Mesendoderm (in vitro differentiated cells): ENCODE results near the gene PROZ.

ENCODE experiments used
- DNase-seq: peaks from one replicate; pipeline ENCODE4 v3.0.0; 2013
- H2AK5ac ChIP-seq: 2 replicates; pipeline ENCODE4 v1.6.1; 2013; ENCODE audit warnings: low read length, inconsistent platforms
- H2BK120ac ChIP-seq: 2 replicates; pipeline ENCODE4 v1.6.1; 2013; ENCODE audit warnings: low read depth, mild to moderate bottlenecking, low read length, moderate library complexity, mixed read lengths
- H2BK15ac ChIP-seq: replicated peaks from 2 replicates; pipeline ENCODE4 v1.6.1; 2013; ENCODE audit warnings: low read depth, mild to moderate bottlenecking, moderate library complexity
- H2BK5ac ChIP-seq: 2 replicates; pipeline ENCODE4 v1.6.1; 2013; ENCODE audit warnings: low read length, inconsistent platforms
- H3K18ac ChIP-seq: 2 replicates; pipeline ENCODE4 v1.6.1; 2013; ENCODE audit warnings: mild to moderate bottlenecking, low read length, mixed read lengths
- H3K23ac ChIP-seq: one replicate; pipeline ENCODE4 v1.6.1; 2013; ENCODE audit warnings: low read length
- H3K27ac ChIP-seq: 2 replicates; pipeline ENCODE4 v1.5.1; 2013; ENCODE audit warnings: low read depth, mild to moderate bottlenecking, inconsistent platforms, low read length, moderate library complexity
- H3K27me3 ChIP-seq: 2 replicates; pipeline ENCODE4 v1.6.1; 2013; ENCODE audit warnings: low read length, control low read depth, mild to moderate bottlenecking, inconsistent platforms; ENCODE audit not compliant: insufficient read depth, poor library complexity
- H3K36me3 ChIP-seq: 2 replicates; pipeline ENCODE4 v1.6.1; 2013; ENCODE audit warnings: low read length, inconsistent platforms; ENCODE audit not compliant: control insufficient read depth, insufficient read depth
- H3K4ac ChIP-seq: one replicate; pipeline ENCODE4 v1.6.1; 2013; ENCODE audit warnings: low read depth, mild to moderate bottlenecking, low read length, moderate library complexity
- H3K4me1 ChIP-seq: 2 replicates; pipeline ENCODE4 v1.6.1; 2013; ENCODE audit warnings: low read depth, low read length, inconsistent platforms; ENCODE audit not compliant: control insufficient read depth
- H3K4me2 ChIP-seq: 2 replicates; pipeline ENCODE4 v1.6.1; 2013; ENCODE audit warnings: low read length
- H3K4me3 ChIP-seq: 2 replicates; pipeline ENCODE4 v1.5.1; 2013; ENCODE audit warnings: mild to moderate bottlenecking, low read length
- H3K56ac ChIP-seq: one replicate; pipeline ENCODE4 v1.6.1; 2013; ENCODE audit warnings: low read length
- H3K79me1 ChIP-seq: 2 replicates; pipeline ENCODE4 v1.6.1; 2013; ENCODE audit warnings: low read length, inconsistent platforms
- H3K79me2 ChIP-seq: 2 replicates; pipeline ENCODE4 v1.6.1; 2013; ENCODE audit warnings: mild to moderate bottlenecking, low read length; ENCODE audit not compliant: control insufficient read depth, insufficient read depth
- H3K9ac ChIP-seq: 2 replicates; pipeline ENCODE4 v1.6.1; 2013; ENCODE audit warnings: low read length, inconsistent platforms
- H4K5ac ChIP-seq: one replicate; pipeline ENCODE4 v1.6.1; 2013; ENCODE audit warnings: low read length
- H4K8ac ChIP-seq: one replicate; pipeline ENCODE4 v1.6.1; 2013; ENCODE audit warnings: low read depth, mild to moderate bottlenecking, control low read depth, low read length, moderate library complexity
- WGBS: extraction: QIAGEN DNeasy Blood & Tissue Kit; methylation state at CpG from one replicate; pipeline ENCODE4 v1.1.7; 2013; ENCODE audit warnings: low lambda C conversion rate, missing lambda C conversion rate; ENCODE audit not compliant: insufficient coverage; ENCODE audit errors: extremely low coverage; 5-methylcytosine and 5-hydroxymethylcytosine counted together

PROZ gene

DNA sequence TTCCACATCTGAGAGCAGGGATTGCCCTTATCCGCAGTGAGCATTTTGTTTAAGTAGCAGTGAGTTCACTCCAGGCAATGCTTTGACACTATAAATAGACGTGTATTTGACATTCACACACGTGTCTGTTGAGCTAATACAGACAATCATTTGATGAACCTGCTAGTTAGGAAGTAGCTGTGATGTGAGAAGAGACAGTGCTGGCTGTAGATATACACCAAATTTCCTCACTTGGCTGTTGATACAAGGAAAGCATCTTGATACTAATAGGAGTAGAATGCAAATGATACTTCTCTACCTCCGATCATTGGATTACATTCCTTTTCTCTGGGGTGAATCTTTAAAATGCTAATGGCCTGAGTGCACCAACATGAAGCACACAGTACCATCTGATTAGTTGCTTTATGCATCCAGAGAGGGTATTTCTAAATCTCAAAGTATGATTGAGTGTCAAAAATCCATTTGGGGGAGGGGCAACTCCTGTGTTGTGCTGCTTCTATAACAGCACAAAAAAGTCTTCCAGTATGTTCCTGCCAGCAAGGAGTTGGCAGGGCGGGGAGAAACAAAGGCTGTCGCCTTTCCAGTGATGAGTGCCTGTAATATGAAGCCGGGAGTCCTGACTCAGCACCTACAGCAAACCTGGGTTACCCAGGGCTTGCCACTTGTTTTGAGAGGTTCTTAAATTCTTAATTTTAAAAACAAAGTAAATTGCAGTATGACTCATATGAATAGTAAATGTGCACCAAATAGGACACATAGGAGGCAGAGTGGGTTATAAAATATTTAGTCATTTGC is 58.0 kb downstream of the PROZ start:
- peak overlapping the region; percentile 34 for H3K56ac ChIP-seq
- no peak overlapping the region for H2AK5ac ChIP-seq
- DNase-seq = peak; percentile 83
- H3K4ac ChIP-seq = no peak overlapping the region
- peak overlapping the region; percentile 3 for H3K9ac ChIP-seq
- WGBS = no CpG with 5 or more reads among the region's 7 CpGs
- H2BK15ac ChIP-seq = no peak overlapping the region
- no peak overlapping the region for H4K5ac ChIP-seq
- no peak overlapping the region for H4K8ac ChIP-seq
- no peaks in the 10 kb centered on the region for H3K27me3 ChIP-seq
- peaks cover 4% of the 10 kb centered on the region for H3K4me1 ChIP-seq
- peaks cover 91% of the 10 kb centered on the region for H3K79me2 ChIP-seq
- no peak overlapping the region for H3K23ac ChIP-seq
- no peak overlapping the region for H2BK5ac ChIP-seq
- no peak overlapping the region for H2BK120ac ChIP-seq
- H3K27ac ChIP-seq = no peak overlapping the region
- H3K18ac ChIP-seq = no peak overlapping the region
- peaks cover 14% of the 10 kb centered on the region for H3K79me1 ChIP-seq
- peaks cover 1% of the 10 kb centered on the region for H3K36me3 ChIP-seq
- no peak overlapping the region for H3K4me2 ChIP-seq
- no peak overlapping the region for H3K4me3 ChIP-seq

DNA sequence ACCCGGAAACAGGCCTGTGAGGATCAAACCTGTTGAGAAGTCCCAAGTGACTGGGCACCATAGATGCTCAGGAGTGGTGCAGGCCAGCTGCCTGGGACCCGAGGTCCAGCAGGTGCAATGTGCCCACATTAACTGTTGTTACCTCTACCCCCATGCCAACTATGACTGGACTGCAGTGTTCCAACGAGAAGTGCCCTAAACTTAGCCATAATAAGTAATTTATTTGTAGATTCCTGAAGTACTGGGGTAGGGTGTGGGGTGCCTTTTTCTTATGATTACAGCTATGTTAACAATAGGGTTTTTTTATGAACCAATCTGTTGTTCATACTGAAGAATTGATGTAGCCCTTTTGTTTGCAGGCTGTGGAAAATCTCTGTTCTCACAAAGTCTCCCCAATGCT is 60.1 kb downstream of the PROZ start:
- no peak overlapping the region for H3K27ac ChIP-seq
- H3K4ac ChIP-seq = no peak overlapping the region
- H3K4me1 ChIP-seq = peaks cover 4% of the 10 kb centered on the region
- H2BK120ac ChIP-seq = no peak overlapping the region
- H3K56ac ChIP-seq = no peak overlapping the region
- H3K9ac ChIP-seq = no peak overlapping the region
- DNase-seq = no peak
- H3K79me2 ChIP-seq = peaks cover 90% of the 10 kb centered on the region
- no peak overlapping the region for H3K4me3 ChIP-seq
- no peak overlapping the region for H2AK5ac ChIP-seq
- H3K23ac ChIP-seq = no peak overlapping the region
- no peak overlapping the region for H4K8ac ChIP-seq
- no peak overlapping the region for H2BK5ac ChIP-seq
- H3K27me3 ChIP-seq = no peaks in the 10 kb centered on the region
- H2BK15ac ChIP-seq = no peak overlapping the region
- no peak overlapping the region for H3K4me2 ChIP-seq
- no peak overlapping the region for H3K18ac ChIP-seq
- peaks cover 27% of the 10 kb centered on the region for H3K79me1 ChIP-seq
- no peak overlapping the region for H4K5ac ChIP-seq
- peaks cover 1% of the 10 kb centered on the region for H3K36me3 ChIP-seq
- no CpG with 5 or more reads among the region's 3 CpGs for WGBS

DNA sequence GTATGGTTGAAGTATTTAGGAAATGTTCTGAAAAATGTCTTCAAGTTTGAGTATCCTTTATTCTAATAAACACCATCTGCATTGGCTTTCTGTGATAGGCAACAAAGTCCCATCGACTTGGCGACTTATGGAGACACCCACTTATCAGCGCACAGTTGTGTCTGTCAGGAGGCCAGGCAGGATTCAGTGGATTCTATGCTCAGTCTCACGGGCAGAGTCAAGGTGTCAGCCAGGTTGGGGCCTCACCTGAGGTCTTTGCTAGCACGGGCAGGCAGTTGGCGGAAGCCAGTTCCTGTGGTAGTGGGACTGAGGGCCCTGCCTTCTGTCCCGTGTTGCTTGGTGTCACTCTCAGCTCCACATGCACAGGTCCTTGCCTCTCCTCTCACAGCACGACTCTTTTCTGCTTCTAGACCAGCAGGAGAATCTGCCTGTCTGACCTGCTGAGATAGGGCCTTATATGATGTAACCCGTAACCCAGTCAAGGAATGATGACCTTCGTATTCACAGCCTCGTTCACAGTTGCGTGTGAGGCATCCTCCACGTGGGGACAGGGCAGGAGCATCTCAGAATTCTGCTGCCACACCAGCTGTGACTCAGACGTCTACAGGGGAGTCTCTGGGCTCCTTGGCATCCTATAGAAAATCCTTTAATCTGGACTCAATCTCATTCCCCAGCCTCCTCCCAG is 61.0 kb downstream of the PROZ start:
- peaks cover 30% of the 10 kb centered on the region for H3K79me1 ChIP-seq
- peak; percentile 74 for DNase-seq
- H2BK15ac ChIP-seq = no peak overlapping the region
- no peak overlapping the region for H4K8ac ChIP-seq
- H3K9ac ChIP-seq = no peak overlapping the region
- no peak overlapping the region for H3K56ac ChIP-seq
- WGBS = no CpG with 5 or more reads among the region's 14 CpGs
- H3K4me2 ChIP-seq = no peak overlapping the region
- H3K4ac ChIP-seq = no peak overlapping the region
- H3K79me2 ChIP-seq = peaks cover 87% of the 10 kb centered on the region
- H3K36me3 ChIP-seq = peaks cover 5% of the 10 kb centered on the region
- no peak overlapping the region for H3K27ac ChIP-seq
- H2BK5ac ChIP-seq = no peak overlapping the region
- no peak overlapping the region for H3K18ac ChIP-seq
- no peak overlapping the region for H2AK5ac ChIP-seq
- no peak overlapping the region for H2BK120ac ChIP-seq
- peaks cover 4% of the 10 kb centered on the region for H3K4me1 ChIP-seq
- no peak overlapping the region for H3K4me3 ChIP-seq
- H3K23ac ChIP-seq = no peak overlapping the region
- no peaks in the 10 kb centered on the region for H3K27me3 ChIP-seq
- no peak overlapping the region for H4K5ac ChIP-seq

DNA sequence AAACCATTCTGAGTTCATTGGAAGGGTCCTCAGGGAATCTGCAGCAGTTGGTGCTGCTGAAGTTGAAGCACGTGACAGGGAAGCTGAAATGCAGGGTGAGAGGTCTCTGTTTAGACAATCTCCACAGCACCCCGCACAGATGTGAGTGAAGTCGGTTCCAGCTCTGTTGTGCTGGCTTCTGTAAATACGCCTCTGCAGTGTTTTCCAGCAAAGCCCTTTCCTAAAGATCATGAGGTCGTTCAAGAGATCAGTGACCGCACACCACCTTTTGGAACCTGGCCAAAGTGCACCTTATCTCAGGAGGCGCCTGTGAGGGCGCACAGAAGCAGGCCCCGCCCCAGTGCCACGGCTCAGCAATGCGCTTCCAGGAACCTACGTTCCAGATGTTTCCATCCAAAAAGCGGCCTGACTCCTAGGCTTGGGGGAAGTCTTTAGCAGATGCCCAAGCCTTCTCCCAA is 61.7 kb downstream of the PROZ start:
- peaks cover 29% of the 10 kb centered on the region for H3K79me1 ChIP-seq
- H3K9ac ChIP-seq = no peak overlapping the region
- H2AK5ac ChIP-seq = no peak overlapping the region
- no peak overlapping the region for H4K8ac ChIP-seq
- no peak overlapping the region for H4K5ac ChIP-seq
- no peak overlapping the region for H3K4me3 ChIP-seq
- H3K4ac ChIP-seq = no peak overlapping the region
- H2BK5ac ChIP-seq = no peak overlapping the region
- no peak overlapping the region for H2BK120ac ChIP-seq
- peaks cover 6% of the 10 kb centered on the region for H3K36me3 ChIP-seq
- no peak overlapping the region for H3K4me2 ChIP-seq
- H3K56ac ChIP-seq = no peak overlapping the region
- no CpG with 5 or more reads among the region's 13 CpGs for WGBS
- no peak overlapping the region for H3K27ac ChIP-seq
- H3K23ac ChIP-seq = no peak overlapping the region
- no peak overlapping the region for H3K18ac ChIP-seq
- no peak for DNase-seq
- peaks cover 84% of the 10 kb centered on the region for H3K79me2 ChIP-seq
- no peaks in the 10 kb centered on the region for H3K27me3 ChIP-seq
- no peak overlapping the region for H2BK15ac ChIP-seq
- peaks cover 4% of the 10 kb centered on the region for H3K4me1 ChIP-seq

DNA sequence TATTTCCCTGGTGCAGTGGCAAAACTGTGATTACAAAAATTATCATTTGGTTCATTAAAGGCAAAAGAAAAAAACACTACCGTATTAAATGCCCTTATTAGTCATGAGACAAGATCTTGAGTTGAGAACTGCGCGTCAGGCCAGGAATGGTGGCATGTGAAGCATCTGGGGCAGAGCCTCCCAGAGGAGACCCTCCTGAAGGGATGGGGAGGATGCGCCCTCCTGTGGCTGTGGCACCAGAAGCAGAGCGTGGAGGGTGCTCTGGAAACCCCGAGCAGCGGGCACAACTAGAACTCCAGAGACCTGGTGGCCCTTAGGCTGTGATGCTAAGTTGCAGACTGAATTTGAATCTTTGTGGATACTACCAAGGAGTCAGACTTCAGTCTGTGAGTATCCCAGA is 62.4 kb downstream of the PROZ start:
- peak; percentile 36 for DNase-seq
- no peak overlapping the region for H3K4me3 ChIP-seq
- no CpG with 5 or more reads among the region's 7 CpGs for WGBS
- peaks cover 8% of the 10 kb centered on the region for H3K36me3 ChIP-seq
- no peak overlapping the region for H4K5ac ChIP-seq
- no peaks in the 10 kb centered on the region for H3K27me3 ChIP-seq
- peaks cover 80% of the 10 kb centered on the region for H3K79me2 ChIP-seq
- H3K56ac ChIP-seq = no peak overlapping the region
- H3K4me1 ChIP-seq = peaks cover 4% of the 10 kb centered on the region
- H3K9ac ChIP-seq = no peak overlapping the region
- no peak overlapping the region for H3K4me2 ChIP-seq
- no peak overlapping the region for H3K27ac ChIP-seq
- no peak overlapping the region for H4K8ac ChIP-seq
- H2BK120ac ChIP-seq = no peak overlapping the region
- H2AK5ac ChIP-seq = no peak overlapping the region
- peaks cover 31% of the 10 kb centered on the region for H3K79me1 ChIP-seq
- no peak overlapping the region for H3K18ac ChIP-seq
- no peak overlapping the region for H3K4ac ChIP-seq
- H2BK15ac ChIP-seq = no peak overlapping the region
- no peak overlapping the region for H2BK5ac ChIP-seq
- H3K23ac ChIP-seq = no peak overlapping the region
